SK-N-MC (cell line): Measurements from ENCODE around the gene ERF.

Source experiments
- EZH2 ChIP-seq: fragments of 200-600 bp; sonication (generic); IDR thresholded peaks from one replicate; pipeline ENCODE4 v1.6.1; 2017; ENCODE audit warnings: antibody characterized with exemption
- POLR2AphosphoS5 ChIP-seq: IDR thresholded peaks from 2 replicates; pipeline ENCODE4 v1.6.1; 2012; ENCODE audit warnings: mild to moderate bottlenecking, low read depth, low read length, borderline replicate concordance

- TF ChIP-seq POLR2AphosphoS5 = no peak
- no peak for TF ChIP-seq EZH2
Observed at GRCh38 chr19:42295342-42295741, 40.4 kb upstream of the ERF start.
